Neural crest cell (in vitro differentiated cells): ENCODE results near the gene NR2F1. TPM values are rescaled to one million over a fixed set of nuclear protein-coding genes. Genes with fewer than 3 reads are reported as not detected.

ENCODE experiments used
- DNase-seq: peaks from one replicate; pipeline ENCODE4 v3.0.0; 2021; ENCODE audit warnings: low read depth, mixed read lengths, low spot score
- H3K27ac Mint-ChIP-seq: one replicate; pipeline ENCODE4 v1.8.0; 2021; ENCODE audit warnings: mild to moderate bottlenecking, mixed read lengths; ENCODE audit not compliant: unreplicated experiment
- H3K27me3 Mint-ChIP-seq: 2 replicates; pipeline ENCODE4 v1.8.0; 2021; ENCODE audit warnings: low read depth, mild to moderate bottlenecking, mixed read lengths
- H3K36me3 Mint-ChIP-seq: 2 replicates; pipeline ENCODE4 v1.8.0; 2021; ENCODE audit warnings: low read depth, mild to moderate bottlenecking, mixed read lengths
- H3K4me1 Mint-ChIP-seq: 2 replicates; pipeline ENCODE4 v1.8.0; 2021; ENCODE audit warnings: mixed read lengths
- H3K4me3 Mint-ChIP-seq: one replicate; pipeline ENCODE4 v1.8.0; 2021; ENCODE audit warnings: mild to moderate bottlenecking, mixed read lengths
- H3K9me3 Mint-ChIP-seq: 2 replicates; pipeline ENCODE4 v1.8.0; 2021; ENCODE audit warnings: mixed read lengths
- CTCF ChIP-seq: fragments of 200-600 bp; sonication (generic); conservative IDR thresholded peaks from 2 replicates; pipeline ENCODE4 v1.5.0; 2021; ENCODE audit warnings: antibody characterized with exemption, mild to moderate bottlenecking
- total RNA-seq: library from RNA; stranded (reverse); gene quantifications from 2 replicates; pipeline ENCODE4 v1.2.1, GENCODE V29; 2021

Gene NR2F1
- total RNA-seq, 1 donor from 2014 or later, result 411 TPM

- H3K9me3 Mint-ChIP-seq, result no peaks in the 10 kb centered on the region
- no peak for DNase-seq
- peak overlapping the region; percentile 90 for H3K4me3 Mint-ChIP-seq
- no peak for TF ChIP-seq CTCF
- H3K4me1 Mint-ChIP-seq, result peaks cover 62% of the 10 kb centered on the region
- H3K27ac Mint-ChIP-seq, result peak overlapping the region; percentile 94
- H3K36me3 Mint-ChIP-seq, result no peaks in the 10 kb centered on the region
- H3K27me3 Mint-ChIP-seq, result peaks cover 68% of the 10 kb centered on the region
Observed at GRCh38 chr5:93604644-93605515, 21.9 kb downstream of the NR2F1 start.

GRCh38 chr5:93606382-93606752 lies 23.3 kb downstream of the NR2F1 start:
- Mint-ChIP-seq H3K27me3 (peaks cover 81% of the 10 kb centered on the region), H3K4me3 (peak overlapping the region; percentile 90), H3K4me1 (peaks cover 77% of the 10 kb centered on the region), H3K36me3 (no peaks in the 10 kb centered on the region), H3K27ac (peak overlapping the region; percentile 94), H3K9me3 (no peaks in the 10 kb centered on the region)
- no peak for DNase-seq
- no peak for TF ChIP-seq CTCF

GRCh38 chr5:93607367-93608258 lies 24.6 kb downstream of the NR2F1 start:
- DNase-seq, result no peak
- Mint-ChIP-seq H3K27me3 (peaks cover 80% of the 10 kb centered on the region), H3K4me3 (peak overlapping the region; percentile 90), H3K4me1 (peaks cover 88% of the 10 kb centered on the region), H3K36me3 (no peaks in the 10 kb centered on the region), H3K27ac (peak overlapping the region; percentile 81), H3K9me3 (no peaks in the 10 kb centered on the region)
- TF ChIP-seq CTCF, result peak; percentile 63

- no peak for TF ChIP-seq CTCF
- Mint-ChIP-seq H3K9me3 (no peaks in the 10 kb centered on the region), H3K4me1 (peaks cover 88% of the 10 kb centered on the region), H3K4me3 (peak overlapping the region; percentile 87), H3K27me3 (peaks cover 79% of the 10 kb centered on the region), H3K36me3 (no peaks in the 10 kb centered on the region), H3K27ac (no peak overlapping the region)
- DNase-seq, result no peak
Observed at GRCh38 chr5:93608855-93609254, 25.8 kb downstream of the NR2F1 start.

- Mint-ChIP-seq H3K27ac (no peak overlapping the region), H3K4me1 (peaks cover 95% of the 10 kb centered on the region), H3K9me3 (no peaks in the 10 kb centered on the region), H3K36me3 (no peaks in the 10 kb centered on the region), H3K27me3 (peaks cover 82% of the 10 kb centered on the region), H3K4me3 (peak overlapping the region; percentile 87)
- no peak for TF ChIP-seq CTCF
- no peak for DNase-seq
Observed at GRCh38 chr5:93609762-93610161, 26.7 kb downstream of the NR2F1 start.
